ENCODE measurements around the gene SPTBN5.

- TF ChIP-seq CTCF (IDR thresholded peaks at IDR 0.05) = no peak
- no peak for TF ChIP-seq EZH2 (IDR thresholded peaks at IDR 0.05; ENCODE audit: borderline replicate concordance, insufficient read depth, low read depth, low read length, poor library complexity, severe bottlenecking)
Observed at GRCh38 chr15:41928637-41929620, 35.1 kb upstream of the SPTBN5 start.

Measured in B cell (primary cell).